Neural progenitor cell (in vitro differentiated cells): ENCODE data around the gene RBMS2.
"Not testable (repeated sequence)": the region's sequence is repeated elsewhere in the genome, so short reads cannot be mapped to it uniquely, and the experiment has no call there.

Experiments
- CTCF ChIP-seq: fragments of 200-600 bp; sonication (generic); IDR thresholded peaks from 2 replicates; pipeline ENCODE4 v1.5.1; 2017; ENCODE audit warnings: antibody characterized with exemption, mild to moderate bottlenecking
- EZH2 ChIP-seq: fragments of 200-600 bp; sonication (generic); IDR thresholded peaks from 2 replicates; pipeline ENCODE4 v1.6.1; 2017; ENCODE audit warnings: antibody characterized with exemption, mild to moderate bottlenecking, moderate library complexity
- EZH2phosphoT487 ChIP-seq: fragments of 200-600 bp; sonication (generic); IDR thresholded peaks from 2 replicates; pipeline ENCODE4 v1.6.1; 2017; ENCODE audit warnings: antibody characterized with exemption

GRCh38 chr12:56499452-56499851 is 22.2 kb upstream of the RBMS2 start:
- not testable (repeated sequence) for TF ChIP-seq CTCF, EZH2, EZH2phosphoT487
